Loucy (cell line): ENCODE results near the gene GID8.

Experiments
- H2AFZ ChIP-seq: fragments of 200-600 bp; sonication (generic); 2 replicates; pipeline ENCODE4 v1.6.0; 2016; ENCODE audit warnings: antibody characterized with exemption, mild to moderate bottlenecking, low read length, moderate library complexity
- H3F3A ChIP-seq: fragments of 200-600 bp; 2 replicates; pipeline ENCODE4 v1.6.0; 2016; ENCODE audit warnings: antibody characterized with exemption, low read depth, mild to moderate bottlenecking
- H3K27me3 ChIP-seq: fragments of 200-600 bp; sonication (generic); 2 replicates; pipeline ENCODE4 v1.6.1; 2014; ENCODE audit warnings: low read length, mild to moderate bottlenecking; ENCODE audit not compliant: insufficient read depth, poor library complexity, severe bottlenecking
- H3K36me3 ChIP-seq: fragments of 200-600 bp; sonication (generic); 2 replicates; pipeline ENCODE4 v1.6.1; 2016; ENCODE audit warnings: low read length; ENCODE audit not compliant: insufficient read depth
- H3K4me1 ChIP-seq: fragments of 200-600 bp; sonication (generic); 2 replicates; pipeline ENCODE4 v1.5.1; 2014; ENCODE audit warnings: low read length, mild to moderate bottlenecking; ENCODE audit not compliant: insufficient read depth, poor library complexity, severe bottlenecking
- H3K4me2 ChIP-seq: fragments of 200-600 bp; sonication (generic); 2 replicates; pipeline ENCODE4 v1.6.0; 2014; ENCODE audit warnings: antibody characterized with exemption, low read length, low read depth, mild to moderate bottlenecking; ENCODE audit not compliant: poor library complexity, severe bottlenecking
- H3K4me3 ChIP-seq: fragments of 200-600 bp; sonication (generic); 2 replicates; pipeline ENCODE4 v1.5.1; 2014; ENCODE audit warnings: low read length, mild to moderate bottlenecking, mixed read lengths; ENCODE audit not compliant: poor library complexity, severe bottlenecking
- H3K79me2 ChIP-seq: fragments of 200-600 bp; sonication (generic); 2 replicates; pipeline ENCODE4 v1.6.1; 2014; ENCODE audit warnings: low read length; ENCODE audit not compliant: insufficient read depth
- H3K9ac ChIP-seq: fragments of 200-600 bp; sonication (generic); 2 replicates; pipeline ENCODE4 v1.6.0; 2014; ENCODE audit warnings: mild to moderate bottlenecking, low read depth, low read length, moderate library complexity; ENCODE audit not compliant: poor library complexity, severe bottlenecking
- H3K9me2 ChIP-seq: fragments of 200-600 bp; sonication (generic); replicated peaks from 2 replicates; pipeline ENCODE4 v1.6.1; 2016; ENCODE audit warnings: low read depth, low read length, mixed read lengths
- H3K9me3 ChIP-seq: fragments of 200-600 bp; sonication (generic); 2 replicates; pipeline ENCODE4 v1.6.1; 2014; ENCODE audit warnings: mild to moderate bottlenecking, antibody characterized with exemption, low read length, low read depth; ENCODE audit not compliant: insufficient read depth
- H4K20me1 ChIP-seq: fragments of 200-600 bp; sonication (generic); 2 replicates; pipeline ENCODE4 v1.6.0; 2014; ENCODE audit warnings: antibody characterized with exemption, low read length, mild to moderate bottlenecking; ENCODE audit not compliant: insufficient read depth, poor library complexity, severe bottlenecking
- EZH2phosphoT487 ChIP-seq: fragments of 200-600 bp; IDR thresholded peaks from 2 replicates; pipeline ENCODE4 v1.6.1; 2018; ENCODE audit warnings: antibody characterized with exemption, mild to moderate bottlenecking, moderate library complexity, borderline replicate concordance
- TF ChIP-seq, protein P1 (sequence below): fragments of 200-600 bp; sonication (generic); conservative IDR thresholded peaks from 2 replicates; pipeline ENCODE4 v1.5.1; 2014; ENCODE audit warnings: mild to moderate bottlenecking, antibody characterized with exemption, low read length

GID8 gene

DNA sequence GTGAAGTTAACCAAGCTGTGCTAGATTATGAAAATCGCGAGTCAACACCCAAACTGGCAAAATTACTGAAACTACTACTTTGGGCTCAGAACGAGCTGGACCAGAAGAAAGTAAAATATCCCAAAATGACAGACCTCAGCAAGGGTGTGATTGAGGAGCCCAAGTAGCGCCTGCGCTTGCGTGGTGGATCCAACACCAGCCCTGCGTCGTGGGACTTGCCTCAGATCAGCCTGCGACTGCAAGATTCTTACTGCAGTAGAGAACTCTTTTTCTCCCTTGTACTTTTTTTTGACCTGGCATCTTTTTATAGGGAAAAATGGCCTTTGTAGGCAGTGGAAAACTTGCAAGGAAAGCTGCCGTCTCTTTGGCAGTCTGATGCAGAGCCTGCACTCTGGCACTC lies 6.8 kb downstream of the GID8 start:
- Histone ChIP-seq H3K27me3 (no peaks in the 10 kb centered on the region), H3K4me3 (no peak overlapping the region), H4K20me1 (peaks cover 33% of the 10 kb centered on the region), H3K9me2 (no peaks in the 10 kb centered on the region), H2AFZ (no peak overlapping the region), H3F3A (no peaks in the 10 kb centered on the region), H3K4me2 (no peak overlapping the region), H3K79me2 (peaks cover 90% of the 10 kb centered on the region), H3K9ac (no peak overlapping the region), H3K9me3 (no peaks in the 10 kb centered on the region), H3K36me3 (peaks cover 68% of the 10 kb centered on the region; the same call in 1 of the 2 replicates), H3K4me1 (peaks cover 19% of the 10 kb centered on the region)
- TF ChIP-seq EZH2phosphoT487 = no peak
- TF ChIP-seq, protein P1, sequence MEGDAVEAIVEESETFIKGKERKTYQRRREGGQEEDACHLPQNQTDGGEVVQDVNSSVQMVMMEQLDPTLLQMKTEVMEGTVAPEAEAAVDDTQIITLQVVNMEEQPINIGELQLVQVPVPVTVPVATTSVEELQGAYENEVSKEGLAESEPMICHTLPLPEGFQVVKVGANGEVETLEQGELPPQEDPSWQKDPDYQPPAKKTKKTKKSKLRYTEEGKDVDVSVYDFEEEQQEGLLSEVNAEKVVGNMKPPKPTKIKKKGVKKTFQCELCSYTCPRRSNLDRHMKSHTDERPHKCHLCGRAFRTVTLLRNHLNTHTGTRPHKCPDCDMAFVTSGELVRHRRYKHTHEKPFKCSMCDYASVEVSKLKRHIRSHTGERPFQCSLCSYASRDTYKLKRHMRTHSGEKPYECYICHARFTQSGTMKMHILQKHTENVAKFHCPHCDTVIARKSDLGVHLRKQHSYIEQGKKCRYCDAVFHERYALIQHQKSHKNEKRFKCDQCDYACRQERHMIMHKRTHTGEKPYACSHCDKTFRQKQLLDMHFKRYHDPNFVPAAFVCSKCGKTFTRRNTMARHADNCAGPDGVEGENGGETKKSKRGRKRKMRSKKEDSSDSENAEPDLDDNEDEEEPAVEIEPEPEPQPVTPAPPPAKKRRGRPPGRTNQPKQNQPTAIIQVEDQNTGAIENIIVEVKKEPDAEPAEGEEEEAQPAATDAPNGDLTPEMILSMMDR = no peak

GRCh38 chr20:62945771-62946339 lies 7.9 kb downstream of the GID8 start:
- Histone ChIP-seq H3K4me2 (no peak overlapping the region), H3K36me3 (peaks cover 76% of the 10 kb centered on the region; the same call in 1 of the 2 replicates), H3K9me3 (no peaks in the 10 kb centered on the region), H3K4me3 (no peak overlapping the region), H3F3A (no peaks in the 10 kb centered on the region), H3K4me1 (peaks cover 14% of the 10 kb centered on the region), H3K79me2 (peaks cover 79% of the 10 kb centered on the region), H3K9ac (no peak overlapping the region), H2AFZ (no peak overlapping the region), H4K20me1 (peaks cover 26% of the 10 kb centered on the region), H3K27me3 (no peaks in the 10 kb centered on the region), H3K9me2 (no peaks in the 10 kb centered on the region)
- TF ChIP-seq EZH2phosphoT487 = no peak
- TF ChIP-seq, protein P1 = no peak

DNA sequence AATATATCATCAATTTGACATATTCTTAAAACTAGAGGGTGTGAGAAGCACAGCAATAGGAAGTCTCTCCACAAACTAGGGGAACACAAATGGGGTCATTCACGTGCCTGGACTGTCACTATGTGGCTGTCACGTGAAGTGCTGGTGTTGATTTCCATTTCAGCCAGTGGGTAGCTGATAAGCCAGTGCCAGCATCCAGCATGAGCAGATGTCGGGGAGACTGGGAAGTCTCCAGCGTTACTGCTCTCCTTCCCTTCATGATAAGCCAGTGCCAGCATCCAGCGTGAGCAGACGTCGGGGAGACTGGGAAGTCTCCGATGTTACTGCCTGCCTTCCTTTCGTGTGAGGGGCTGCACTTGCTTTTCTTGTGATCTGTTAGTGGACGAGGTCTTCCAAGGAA lies 9.0 kb downstream of the GID8 start:
- Histone ChIP-seq H3K36me3 (peaks cover 76% of the 10 kb centered on the region; the same call in 1 of the 2 replicates), H3K4me2 (no peak overlapping the region), H3K4me3 (no peak overlapping the region), H3K9me3 (no peaks in the 10 kb centered on the region), H3K9ac (no peak overlapping the region), H4K20me1 (peaks cover 18% of the 10 kb centered on the region), H3F3A (no peaks in the 10 kb centered on the region), H3K4me1 (peaks cover 10% of the 10 kb centered on the region), H3K27me3 (no peaks in the 10 kb centered on the region), H2AFZ (no peak overlapping the region), H3K79me2 (peaks cover 76% of the 10 kb centered on the region), H3K9me2 (no peaks in the 10 kb centered on the region)
- TF ChIP-seq EZH2phosphoT487 = no peak
- TF ChIP-seq, protein P1 = no peak
